ENCODE data around the gene SLC6A11.

SLC6A11 gene

DNA sequence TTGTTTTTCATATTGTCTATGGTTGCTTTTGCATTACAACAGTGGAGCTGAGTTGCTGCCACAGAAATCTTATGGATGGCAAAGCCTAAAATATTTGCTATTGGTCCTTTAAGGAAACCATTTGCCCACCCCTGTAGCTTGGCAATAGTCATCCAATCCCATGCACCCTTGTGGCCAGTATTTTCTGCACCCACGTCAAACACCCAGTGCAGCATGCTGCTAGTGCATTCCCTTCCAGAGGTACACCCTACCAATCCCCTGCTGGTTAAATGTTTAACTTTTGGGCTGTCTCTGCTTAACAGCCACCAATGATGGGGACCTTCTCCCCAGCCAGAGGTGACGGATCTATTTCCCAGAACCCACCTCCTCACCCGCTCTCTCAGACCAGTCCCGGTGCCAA is 23.8 kb upstream of the SLC6A11 start:
- DNase-seq, result no peak

DNA sequence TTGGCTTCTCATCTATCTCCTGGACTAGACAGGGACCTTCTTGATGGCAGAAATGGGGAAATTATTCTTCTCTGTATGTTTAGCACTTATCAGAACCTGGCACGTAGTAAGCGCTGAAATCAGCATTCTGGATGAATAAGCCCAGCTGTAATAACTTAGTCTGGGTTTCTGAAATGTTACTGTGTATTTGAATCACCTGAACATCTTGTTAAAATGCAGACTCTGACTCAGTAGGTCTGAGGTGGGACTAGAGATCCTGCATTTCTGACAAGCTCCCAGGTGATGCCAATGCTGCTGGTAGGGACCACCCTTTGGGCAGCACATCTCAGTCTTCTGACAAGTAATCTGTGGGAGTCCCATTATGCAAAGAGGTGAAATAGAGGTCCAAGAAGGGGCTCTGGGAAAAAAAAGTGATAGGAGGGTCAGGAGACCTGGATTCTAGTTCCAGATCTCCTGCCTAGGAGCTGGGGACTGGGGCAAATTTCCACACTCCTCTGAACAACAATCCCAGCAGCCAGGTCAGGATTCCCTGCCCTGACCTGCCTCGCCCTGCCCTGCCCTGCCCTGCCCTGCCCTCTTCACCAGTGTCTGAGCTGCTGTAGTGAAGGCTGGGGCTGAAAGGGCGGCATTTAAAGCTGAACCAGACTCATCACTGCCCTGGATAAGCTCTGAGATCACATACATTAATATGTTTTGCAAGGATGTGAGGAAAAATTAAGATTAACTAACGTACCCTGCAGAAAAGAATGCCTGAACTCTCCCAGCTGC is 17.2 kb upstream of the SLC6A11 start:
- DNase-seq, result no peak

DNA sequence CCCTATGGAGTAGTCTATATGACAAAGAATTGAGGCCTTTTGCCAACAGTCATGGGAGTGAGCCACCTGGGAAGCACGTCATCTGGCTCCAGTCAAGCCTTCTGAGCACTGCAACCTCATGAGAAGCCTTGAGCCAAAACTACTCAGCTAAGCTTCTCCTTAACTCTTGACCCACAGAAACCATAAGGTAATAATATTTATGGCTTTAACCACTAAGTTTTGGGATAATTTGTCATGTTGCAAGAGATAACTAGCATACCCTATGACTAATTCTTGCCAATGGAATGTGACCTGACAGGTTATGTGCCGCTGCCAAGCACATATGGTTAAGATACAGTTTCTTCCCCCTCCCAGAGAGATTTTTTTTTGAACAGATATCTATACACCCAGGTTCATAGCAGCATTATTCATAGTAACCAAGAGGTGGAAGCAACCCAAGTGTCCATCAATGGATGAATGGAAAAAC is 11.8 kb upstream of the SLC6A11 start:
- no peak for DNase-seq

DNA sequence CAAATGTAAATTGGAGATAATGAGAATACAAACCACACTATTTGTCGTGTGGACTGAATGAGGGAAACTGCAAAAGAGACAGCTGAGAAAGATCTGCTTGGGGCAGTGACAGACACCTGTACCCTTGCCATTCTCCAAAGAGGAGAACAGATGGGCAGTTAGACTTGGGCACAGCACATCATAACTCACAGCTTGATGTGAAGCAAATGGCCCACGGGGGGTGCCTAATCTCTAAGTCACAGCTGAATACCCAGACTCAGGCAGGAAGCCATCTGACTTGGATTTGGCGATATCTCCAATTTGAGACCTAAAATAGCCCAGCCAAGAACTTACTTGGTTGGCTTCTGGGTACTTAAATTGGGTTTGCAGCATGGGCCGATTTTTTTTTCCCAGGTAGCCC is 10.0 kb upstream of the SLC6A11 start:
- DNase-seq, result no peak

DNA sequence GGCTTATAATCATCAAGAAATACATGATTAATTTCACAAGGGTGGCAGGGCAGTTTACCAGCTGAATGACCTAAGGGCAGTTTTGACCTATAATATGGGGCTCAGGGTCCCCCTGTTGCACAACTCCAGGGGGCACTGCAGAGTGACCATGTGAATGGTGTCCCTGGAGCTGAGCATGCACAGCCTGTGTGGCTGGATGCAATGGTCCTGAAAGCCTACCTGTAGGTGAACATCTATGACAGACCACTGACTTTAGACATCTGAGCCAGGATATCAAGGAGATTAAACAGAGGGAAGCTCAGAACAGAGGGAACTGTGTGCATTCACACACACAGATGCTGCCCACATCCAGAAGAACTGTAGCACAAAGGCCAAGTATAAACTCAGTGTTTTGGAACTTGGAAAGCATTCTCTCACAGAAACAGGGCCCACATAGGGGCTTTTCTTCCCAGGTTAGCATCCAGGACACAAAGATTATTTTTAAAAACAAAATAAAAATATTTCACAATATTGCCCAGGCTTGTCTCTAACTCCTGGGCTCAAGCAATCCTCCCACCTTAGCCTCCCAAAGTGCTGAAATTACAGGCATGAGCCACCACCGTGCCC is 7.8 kb upstream of the SLC6A11 start:
- no peak for DNase-seq

DNA sequence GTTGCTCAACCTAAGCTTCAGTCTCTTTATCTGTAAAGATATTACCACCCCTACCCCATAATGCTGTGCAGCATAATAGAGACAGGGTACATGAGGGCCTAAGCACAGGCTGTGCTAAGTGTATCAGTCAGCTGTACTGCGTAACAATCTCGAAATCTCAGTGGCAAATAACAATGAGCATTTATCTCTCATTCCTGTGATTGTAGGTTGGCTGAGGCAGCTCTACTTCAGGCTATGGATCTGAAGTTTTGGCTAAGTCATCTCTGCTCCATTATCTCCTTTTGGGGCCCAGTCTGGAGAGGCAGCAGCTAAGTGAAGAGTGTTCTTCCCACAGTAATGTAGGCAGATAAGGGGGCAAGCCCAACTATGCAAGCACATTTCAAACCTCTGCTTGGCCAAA is 7.1 kb upstream of the SLC6A11 start:
- DNase-seq, result no peak

DNA sequence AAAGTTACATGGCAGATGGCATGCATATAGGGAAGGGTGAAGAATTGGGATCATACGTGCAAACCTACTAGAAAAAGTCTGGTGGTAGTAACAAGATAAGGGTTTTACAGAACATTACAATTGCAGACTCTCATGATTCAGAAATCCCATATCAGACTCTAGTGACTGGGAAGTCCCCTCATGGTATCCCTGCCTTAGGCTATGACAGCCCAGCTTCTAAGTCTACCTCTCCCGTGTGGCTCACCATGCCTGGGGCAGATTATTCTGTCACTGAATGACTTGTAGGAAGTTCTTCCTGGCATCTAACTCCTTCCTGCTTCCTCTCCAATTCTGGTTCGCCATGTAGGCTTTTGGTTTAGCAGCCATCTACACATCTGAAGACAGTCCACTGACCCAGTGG is 5.7 kb upstream of the SLC6A11 start:
- no peak for DNase-seq

DNA sequence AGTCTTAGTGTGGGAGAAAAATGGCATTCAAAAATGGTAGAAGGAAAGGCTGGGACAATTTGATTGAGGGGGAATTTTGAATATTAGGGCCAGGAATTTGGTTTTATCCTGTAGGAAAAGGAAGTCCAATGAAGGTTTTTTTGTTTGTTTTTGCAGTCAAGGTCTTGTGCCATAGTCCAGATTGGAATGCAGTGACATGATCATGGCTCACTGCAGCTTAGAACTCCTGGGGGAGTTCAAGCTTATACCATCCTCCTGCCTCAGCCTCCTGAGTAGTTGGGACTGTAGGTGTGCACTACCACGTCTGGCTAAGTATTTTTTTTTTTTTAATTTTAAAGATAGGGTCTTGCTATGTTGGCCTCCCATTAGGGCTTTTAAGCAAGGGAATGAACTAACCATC is 2.6 kb upstream of the SLC6A11 start:
- no peak for DNase-seq

DNA sequence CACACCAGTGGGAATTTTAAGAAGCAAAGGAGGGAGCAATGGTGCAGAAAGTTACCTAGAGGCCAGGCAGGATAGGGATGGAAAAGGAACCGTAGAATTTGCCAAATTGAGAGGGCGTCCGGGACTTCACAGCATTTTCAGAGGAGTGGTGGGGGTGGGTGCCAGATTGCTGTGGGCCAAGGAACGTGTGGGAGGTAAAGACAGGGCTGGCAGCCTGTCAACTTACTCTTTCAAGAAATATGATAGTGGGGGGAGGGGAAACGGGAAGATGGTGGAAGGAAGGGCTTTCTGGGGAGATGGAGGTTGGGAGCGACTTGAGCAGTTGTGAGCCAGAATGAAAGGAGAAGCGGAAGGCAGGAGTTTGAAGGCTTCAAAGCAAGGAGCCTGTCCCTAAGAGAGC is 1.4 kb upstream of the SLC6A11 start:
- DNase-seq, result no peak

DNA sequence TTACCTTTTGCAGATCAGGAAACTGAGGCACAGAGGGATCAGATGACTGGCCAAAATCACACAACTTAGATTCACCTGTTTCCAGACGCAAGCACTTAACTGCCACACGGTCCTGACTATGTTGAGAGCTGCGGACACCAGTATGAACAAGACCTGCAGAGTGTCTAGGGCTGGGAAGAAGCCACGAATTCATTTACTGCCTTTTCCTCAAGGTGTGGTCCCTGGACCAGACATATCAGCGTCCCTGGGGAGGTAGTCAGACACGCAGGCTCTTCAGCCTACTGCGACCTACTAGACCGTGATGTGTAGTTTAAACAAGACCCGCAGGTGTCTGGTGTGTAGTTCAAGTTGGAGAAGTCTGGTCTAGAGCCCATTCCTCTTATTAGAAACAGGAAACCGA is 541 bp upstream of the SLC6A11 start:
- no peak for DNase-seq

DNA sequence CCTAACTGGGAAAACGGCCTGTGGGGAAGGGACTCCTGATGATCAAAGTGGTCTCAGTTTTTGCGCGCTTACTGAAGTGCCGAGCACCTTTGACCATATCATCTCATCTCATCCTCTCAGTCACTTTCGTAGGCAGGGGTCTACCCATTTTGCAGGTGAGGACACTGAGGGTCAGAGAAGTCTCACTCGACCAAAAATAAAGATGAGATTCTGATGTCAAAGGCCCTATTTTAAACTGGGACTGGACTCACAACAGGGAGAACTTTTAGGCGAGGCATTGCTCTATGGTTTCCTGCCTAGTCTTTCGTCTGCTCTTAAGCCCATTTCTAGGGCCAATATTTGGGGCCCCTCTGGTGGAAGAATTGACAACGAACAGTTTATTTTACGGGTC is 830 bp downstream of the SLC6A11 start:
- DNase-seq, result no peak

DNA sequence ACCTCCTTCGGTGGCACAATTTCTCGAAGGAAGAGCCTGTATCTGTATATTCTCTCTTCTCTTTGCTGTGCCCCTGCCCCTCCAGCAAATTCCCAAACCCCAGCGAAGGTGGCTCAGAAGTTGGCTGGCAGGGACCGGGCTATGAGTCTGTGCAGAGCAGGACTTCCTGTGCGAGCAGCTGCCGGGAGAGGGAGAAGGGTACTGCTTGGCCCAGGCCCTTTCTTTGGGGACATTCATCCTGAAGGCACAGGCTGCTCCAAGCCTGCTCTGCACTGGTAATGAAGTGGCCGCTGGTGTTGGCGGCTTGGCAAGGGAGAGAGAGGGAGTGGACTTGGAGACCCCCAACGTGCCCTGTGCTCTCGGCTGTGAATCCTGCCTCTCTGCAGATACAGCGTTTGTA is 1.5 kb downstream of the SLC6A11 start:
- no peak for DNase-seq

DNA sequence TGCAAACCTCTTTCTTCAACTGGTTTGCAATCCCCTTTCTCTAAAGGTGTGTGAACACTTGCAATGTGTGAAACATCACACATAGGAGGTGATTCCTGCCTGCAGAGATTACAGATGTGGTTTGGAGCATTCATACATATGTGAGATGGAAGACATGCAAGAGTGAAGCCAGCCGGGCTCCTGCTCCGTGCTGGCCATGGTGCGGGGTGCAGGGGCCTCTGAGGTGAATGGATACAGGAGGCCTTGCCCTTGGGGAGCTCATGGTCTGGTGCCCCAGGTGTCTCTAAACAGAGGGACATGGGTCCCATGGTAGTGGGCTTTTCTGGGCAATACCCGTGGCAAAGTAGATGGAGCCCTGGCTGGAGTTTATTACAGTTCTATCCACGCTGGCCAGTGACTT is 6.0 kb downstream of the SLC6A11 start:
- DNase-seq, result no peak

DNA sequence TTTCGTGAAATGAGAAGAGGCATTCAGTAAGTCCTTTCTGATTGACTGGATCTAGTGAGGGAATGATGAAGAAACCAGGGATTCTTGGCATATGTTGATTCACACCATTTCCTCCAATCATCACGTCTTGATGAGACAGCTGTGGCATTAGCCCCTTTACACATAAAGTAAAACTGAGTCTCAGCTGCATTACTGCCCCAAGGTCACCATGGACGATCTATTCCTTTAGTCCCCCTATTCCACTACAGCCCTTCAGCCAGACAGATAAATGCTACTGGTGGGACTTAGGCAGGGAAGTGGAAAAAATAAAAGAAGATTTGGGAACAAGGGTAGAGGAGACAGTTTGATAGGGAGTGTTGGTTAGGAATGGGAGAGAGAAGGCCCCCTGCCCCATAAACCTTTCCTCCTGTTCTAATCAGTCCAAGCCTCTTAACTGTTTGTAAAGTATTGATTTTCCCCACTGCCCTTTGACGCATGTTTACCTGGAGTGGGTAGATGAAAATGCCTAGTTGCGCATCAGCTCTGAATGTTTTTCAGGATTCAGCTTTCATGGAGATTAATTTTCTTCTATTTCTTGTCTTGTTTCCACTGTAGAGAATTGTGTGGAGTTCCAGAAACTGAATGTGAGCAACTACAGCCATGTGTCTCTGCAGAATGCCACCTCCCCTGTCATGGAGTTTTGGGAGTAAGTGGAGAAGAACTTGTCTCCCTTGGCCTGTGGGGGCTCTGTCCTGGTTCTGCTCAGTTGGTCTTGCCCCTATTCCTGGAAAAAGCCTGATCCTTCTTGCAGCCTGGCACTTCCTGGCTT is 6.9 kb downstream of the SLC6A11 start:
- no peak for DNase-seq

DNA sequence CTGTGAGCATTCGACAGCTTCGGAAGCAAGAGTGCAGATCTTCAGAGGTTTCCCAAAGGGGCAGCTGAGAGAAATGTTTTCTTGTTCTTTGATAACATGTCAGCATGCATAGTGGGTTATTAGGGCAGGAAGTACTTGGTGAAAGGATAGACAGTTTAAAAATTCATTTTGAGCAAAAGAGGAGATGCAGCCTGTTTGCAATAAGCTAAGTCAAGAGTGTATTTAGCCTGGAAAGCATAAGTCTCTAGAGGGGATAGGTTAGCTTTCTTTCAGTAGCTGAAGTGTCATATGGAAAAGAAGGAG is 7.4 kb downstream of the SLC6A11 start:
- DNase-seq, result no peak

DNA sequence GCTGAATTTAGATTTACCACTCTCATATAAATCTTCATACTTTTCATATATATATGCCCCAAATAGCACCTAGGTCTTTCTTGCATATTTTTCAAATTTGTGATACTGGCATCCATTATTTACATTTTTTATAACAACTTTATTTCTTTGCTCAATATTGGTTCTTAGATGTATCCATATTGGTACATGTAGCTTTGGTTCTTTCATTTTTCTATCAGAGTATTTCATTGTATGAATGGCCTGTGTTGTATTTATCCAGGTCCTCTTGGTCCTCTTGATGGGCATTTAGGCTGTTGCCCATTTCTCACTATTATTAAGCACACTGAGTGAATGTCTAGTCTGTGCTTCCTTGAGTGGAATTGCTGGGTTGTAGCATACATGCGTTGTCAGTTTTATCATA is 8.4 kb downstream of the SLC6A11 start:
- DNase-seq, result no peak

DNA sequence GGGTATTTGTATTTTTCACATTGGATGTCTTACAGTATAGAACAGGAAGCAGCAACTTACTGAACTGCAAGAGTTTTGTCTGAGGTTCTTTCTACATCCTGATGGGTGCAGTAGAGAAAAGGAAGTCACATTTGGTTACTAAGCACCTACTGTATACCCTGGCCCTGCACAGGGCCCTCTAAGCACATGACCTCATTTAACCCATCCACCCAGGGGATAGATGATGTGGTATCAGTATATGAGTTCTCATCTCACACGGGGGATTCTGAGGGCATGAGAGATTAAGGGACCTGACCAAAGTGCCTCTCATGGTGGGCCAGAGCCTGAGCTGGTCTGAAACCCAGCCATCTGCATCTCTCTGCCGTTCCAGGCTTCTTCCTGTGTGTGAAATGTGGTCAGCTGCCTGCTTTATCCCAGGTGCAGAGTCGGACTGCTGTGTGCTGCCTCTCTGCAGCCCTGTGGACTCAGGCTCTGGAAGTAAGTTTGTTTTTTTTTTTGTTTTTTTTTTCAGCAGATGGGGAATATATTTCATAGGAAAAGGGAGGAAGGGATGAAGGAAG is 17.9 kb downstream of the SLC6A11 start:
- no peak for DNase-seq

DNA sequence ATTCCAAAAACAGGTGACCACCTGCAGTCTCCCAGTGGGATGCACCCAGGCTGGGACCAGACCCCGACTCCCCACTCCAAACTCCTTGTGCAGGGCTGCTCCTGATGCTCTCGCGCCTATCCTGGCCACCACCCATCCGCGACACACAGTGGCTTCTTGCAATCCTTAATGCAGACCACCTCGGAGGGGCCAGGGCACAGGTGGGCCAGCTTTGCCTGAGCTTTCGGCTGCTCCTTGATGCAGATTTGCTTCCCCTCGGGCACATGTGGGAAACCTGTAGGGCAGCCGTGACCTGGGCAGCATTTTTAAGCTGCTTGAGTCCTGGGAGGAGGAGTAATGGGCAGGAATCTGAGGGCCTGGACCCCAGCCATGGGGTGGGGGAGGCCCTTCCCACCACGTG is 18.9 kb downstream of the SLC6A11 start:
- no peak for DNase-seq

DNA sequence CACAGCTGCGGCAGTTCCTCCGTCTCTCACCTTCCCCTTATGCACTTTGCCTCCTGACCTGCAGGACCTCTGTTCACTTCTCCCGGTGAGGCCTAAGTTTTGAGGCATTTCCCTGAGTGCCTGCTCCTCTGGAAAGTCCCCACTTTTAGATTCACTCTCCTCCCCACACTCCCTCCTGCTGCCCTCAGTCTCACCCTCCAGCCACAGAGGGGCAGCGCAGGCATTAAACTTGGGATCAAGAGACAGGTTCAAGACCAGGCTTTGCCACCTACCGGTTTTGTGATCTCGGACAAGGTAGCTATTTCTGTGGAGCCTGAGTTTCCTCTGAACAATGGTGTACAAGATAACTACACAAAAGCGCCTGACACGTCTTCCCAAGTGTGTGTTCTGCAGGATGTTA is 19.4 kb downstream of the SLC6A11 start:
- DNase-seq, result no peak

DNA sequence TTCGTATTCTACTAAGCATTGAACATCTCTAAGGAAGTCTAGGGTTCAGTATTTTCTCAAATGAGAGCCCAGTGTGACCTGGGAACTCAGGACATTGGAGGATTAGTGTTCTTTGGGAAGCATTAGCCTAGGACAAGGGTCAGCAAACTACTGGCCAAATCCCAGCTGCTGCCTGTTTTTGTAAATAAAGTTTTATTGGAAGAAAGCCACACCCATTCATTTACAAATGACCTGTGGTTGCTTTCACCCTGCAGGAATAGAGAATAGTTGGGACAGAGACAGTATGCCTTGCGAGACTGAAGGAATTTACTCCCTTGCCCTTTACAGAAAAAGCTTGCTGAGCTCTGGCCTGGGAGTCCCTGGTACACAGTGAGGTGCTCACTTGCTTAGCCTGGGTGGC is 20.6 kb downstream of the SLC6A11 start:
- no peak for DNase-seq

DNA sequence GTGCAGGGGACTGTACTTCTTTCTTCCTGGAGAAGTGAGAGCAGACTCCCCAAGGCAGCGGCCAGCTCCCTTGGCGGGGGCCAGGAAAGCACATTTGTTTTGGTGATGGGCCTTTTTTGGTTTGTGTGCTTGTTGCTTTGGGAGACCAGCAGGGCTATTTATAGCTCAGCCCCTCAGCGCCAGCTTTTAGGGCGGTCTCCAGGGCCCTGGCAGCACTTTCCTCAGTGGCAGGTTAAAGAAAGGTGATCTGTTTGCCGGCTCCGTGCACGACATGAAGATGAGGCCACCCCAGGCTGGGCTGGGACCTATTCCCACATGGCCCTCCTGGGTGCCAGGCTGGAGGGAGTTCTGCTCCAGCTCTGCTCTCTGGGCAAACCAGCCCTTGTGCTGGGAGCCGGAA is 21.8 kb downstream of the SLC6A11 start:
- DNase-seq, result no peak

DNA sequence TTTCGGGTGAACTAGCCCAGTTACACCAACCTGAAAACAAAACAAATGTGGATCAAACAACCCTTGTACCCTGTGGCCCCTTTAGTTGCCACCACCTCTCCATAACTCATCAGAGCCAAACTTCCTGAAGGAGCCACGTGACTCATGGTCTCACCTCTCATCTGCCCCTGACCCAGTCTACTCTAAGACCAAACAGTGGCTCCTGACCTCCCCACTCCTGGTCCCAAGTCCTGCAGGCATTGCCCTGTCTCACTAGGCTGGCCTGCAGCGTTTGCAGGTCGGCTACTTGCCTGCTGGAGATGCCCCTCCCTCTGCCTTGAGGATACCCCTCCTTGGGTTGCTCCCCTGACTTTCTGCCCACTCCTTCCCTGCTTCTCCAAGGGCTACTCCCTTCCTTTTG is 23.1 kb downstream of the SLC6A11 start:
- DNase-seq, result no peak

DNA sequence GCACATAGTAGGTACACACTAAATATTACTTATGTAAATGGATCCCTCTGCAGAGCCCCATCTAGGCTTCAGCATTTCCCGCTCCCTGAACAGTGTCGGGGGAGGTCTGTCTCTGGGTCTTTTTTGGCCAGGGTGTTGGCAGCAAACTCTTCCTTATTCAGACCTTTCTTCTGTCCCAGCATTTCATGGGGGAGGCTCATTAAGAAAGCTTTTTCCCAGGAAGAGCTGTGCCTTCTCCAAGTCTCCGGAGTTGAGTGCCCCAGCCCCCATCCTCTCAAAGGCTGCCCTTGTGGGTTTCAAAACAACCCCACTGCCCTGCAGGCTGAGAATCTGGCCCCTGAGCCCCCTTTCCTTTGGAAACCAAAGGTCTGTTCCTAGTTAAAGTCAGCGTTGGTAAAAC is 25.1 kb downstream of the SLC6A11 start:
- DNase-seq, result no peak

DNA sequence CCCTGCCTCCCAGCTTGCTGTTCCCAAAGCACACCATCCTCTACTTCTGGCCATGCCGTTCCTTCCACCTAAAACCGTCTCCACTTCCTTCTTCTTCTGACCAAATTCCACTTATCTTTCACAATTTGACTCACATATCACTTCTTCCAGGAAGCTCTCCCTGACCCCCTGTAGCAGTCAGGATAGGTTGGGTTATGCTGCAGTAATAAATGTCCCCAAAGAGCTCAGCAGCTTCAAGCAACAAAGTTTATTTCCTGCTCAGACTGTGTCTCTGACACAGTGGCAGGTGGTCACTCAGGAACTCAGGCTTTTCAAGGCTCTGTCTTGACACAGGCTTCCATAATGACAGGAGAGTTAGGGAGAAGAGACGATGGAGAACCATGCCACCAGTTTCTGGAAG is 27.4 kb downstream of the SLC6A11 start:
- no peak for DNase-seq

All from NCI-H146 (cell line).